Muscle of leg (tissue), 11 donors: Measurements from ENCODE around the gene POU4F2. TPM values are rescaled to one million over a fixed set of nuclear protein-coding genes. Genes with fewer than 3 reads are reported as not detected.
A peak's percentile ranks its signal among the peaks of the same experiment; 100 is the strongest.

Experiments
- DNase-seq: peaks from one replicate; pipeline ENCODE4 v3.0.0; 2013
- H3K27ac ChIP-seq: one replicate; pipeline ENCODE4 v1.5.1; 2013; ENCODE audit warnings: mild to moderate bottlenecking, low read length, control low read depth
- H3K27me3 ChIP-seq: one replicate; pipeline ENCODE4 v1.6.1; 2013; ENCODE audit warnings: low read length; ENCODE audit not compliant: control insufficient read depth, insufficient read depth
- H3K36me3 ChIP-seq: one replicate; pipeline ENCODE4 v1.6.1; 2013; ENCODE audit warnings: low read length; ENCODE audit not compliant: control insufficient read depth, insufficient read depth
- H3K4me1 ChIP-seq: one replicate; pipeline ENCODE4 v1.6.1; 2013; ENCODE audit warnings: low read length; ENCODE audit not compliant: control insufficient read depth, insufficient read depth
- H3K4me3 ChIP-seq: one replicate; pipeline ENCODE4 v1.5.1; 2013; ENCODE audit warnings: low read length, control low read depth
- H3K9me3 ChIP-seq: replicated peaks from 2 replicates; pipeline ENCODE4 v1.6.1; 2013; ENCODE audit warnings: low read depth, low read length; ENCODE audit not compliant: control insufficient read depth
- WGBS: methylation state at CpG from one replicate; pipeline ENCODE4 v1.1.5; 2013; ENCODE audit warnings: missing lambda C conversion rate; ENCODE audit not compliant: insufficient coverage; 5-methylcytosine and 5-hydroxymethylcytosine counted together
- polyA plus RNA-seq, 8 donors: library from polyadenylated mRNA; unstranded; fragments of 120-200 nt; gene quantifications; one replicate each; pipeline versions ENCODE4 v1.2.1 to v1.2.3, GENCODE V29; 2013; ENCODE audit warnings: inconsistent platforms in 1 of 8, low replicate concordance in 1 of 8; ENCODE audit not compliant: insufficient read length in 8 of 8, insufficient read depth in 1 of 8
- total RNA-seq: library from RNA; stranded (reverse); fragments of 120-200 nt; gene quantifications from one replicate; pipeline ENCODE4 v1.2.4, GENCODE V29; 2013

The POU4F2 gene
- total and polyA plus RNA-seq, 9 donors, result not detected

DNA sequence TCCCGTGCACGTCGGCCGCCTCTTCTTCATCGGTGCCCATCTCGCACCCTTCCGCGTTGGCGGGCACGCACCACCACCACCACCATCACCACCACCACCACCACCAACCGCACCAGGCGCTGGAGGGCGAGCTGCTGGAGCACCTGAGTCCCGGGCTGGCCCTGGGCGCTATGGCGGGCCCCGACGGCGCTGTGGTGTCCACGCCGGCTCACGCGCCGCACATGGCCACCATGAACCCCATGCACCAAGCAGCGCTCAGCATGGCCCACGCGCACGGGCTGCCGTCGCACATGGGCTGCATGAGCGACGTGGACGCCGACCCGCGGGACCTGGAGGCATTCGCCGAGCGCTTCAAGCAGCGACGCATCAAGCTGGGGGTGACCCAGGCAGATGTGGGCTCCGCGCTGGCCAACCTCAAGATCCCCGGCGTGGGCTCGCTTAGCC lies 1.4 kb downstream of the POU4F2 start:
- H3K27me3 ChIP-seq, result peaks cover 52% of the 10 kb centered on the region
- 2% methylated on average over 45 of the region's 46 CpGs for WGBS
- no peak for DNase-seq

DNA sequence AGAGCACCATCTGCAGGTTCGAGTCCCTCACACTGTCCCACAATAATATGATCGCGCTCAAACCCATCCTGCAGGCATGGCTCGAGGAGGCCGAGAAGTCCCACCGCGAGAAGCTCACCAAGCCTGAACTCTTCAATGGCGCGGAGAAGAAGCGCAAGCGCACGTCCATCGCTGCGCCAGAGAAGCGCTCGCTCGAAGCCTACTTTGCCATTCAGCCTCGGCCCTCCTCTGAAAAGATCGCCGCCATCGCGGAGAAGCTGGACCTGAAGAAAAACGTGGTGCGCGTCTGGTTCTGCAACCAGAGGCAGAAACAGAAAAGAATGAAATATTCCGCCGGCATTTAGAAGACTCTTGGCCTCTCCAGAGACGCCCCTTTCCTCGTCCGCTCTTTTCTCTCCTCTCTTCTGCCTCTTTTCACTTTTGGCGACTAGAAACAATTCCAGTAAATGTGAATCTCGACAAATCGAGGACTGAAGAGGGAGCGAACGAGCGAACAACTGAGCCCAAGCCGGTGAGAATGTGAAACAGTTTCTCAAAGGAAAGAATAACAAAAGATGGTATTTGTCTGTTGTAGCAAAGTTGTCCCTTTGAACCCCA lies 1.9 kb downstream of the POU4F2 start:
- WGBS, result under 1% methylated on average over 35 of the region's 37 CpGs
- Histone ChIP-seq H3K36me3 (no peaks in the 10 kb centered on the region), H3K4me3 (no peak overlapping the region), H3K9me3 (no peaks in the 10 kb centered on the region), H3K27me3 (peaks cover 52% of the 10 kb centered on the region), H3K27ac (no peak overlapping the region), H3K4me1 (peaks cover 17% of the 10 kb centered on the region)
- DNase-seq, result no peak

More for the DNA sequence above, 1.4 kb downstream of the POU4F2 start:
- no peak overlapping the region for H3K4me3 ChIP-seq
- H3K36me3 ChIP-seq, result no peaks in the 10 kb centered on the region
- peaks cover 17% of the 10 kb centered on the region for H3K4me1 ChIP-seq
- no peak overlapping the region for H3K27ac ChIP-seq
- H3K9me3 ChIP-seq, result no peaks in the 10 kb centered on the region

DNA sequence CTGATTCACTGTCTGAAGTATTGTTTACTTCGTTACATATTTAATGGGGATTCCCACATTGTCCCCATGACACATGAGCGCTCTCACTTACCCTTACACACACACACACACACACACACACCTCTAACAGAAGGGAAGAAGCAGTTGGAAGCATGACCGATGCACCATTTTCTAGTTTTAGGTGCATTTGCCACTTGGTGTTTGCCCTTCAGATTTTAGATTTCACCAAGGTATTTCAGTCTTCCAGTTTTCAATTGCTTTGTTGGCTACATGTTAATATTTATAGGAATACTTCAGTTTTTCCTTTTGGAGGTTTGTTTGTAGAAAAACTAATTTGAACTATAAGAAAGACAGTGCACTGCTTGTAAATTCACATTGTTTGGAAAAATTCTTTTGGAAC lies 3.1 kb downstream of the POU4F2 start:
- no peak overlapping the region for H3K27ac ChIP-seq
- H3K4me3 ChIP-seq, result no peak overlapping the region
- no peaks in the 10 kb centered on the region for H3K9me3 ChIP-seq
- H3K36me3 ChIP-seq, result no peaks in the 10 kb centered on the region
- DNase-seq, result no peak
- H3K4me1 ChIP-seq, result peaks cover 17% of the 10 kb centered on the region
- H3K27me3 ChIP-seq, result peaks cover 60% of the 10 kb centered on the region
- WGBS, result no CpG with 5 or more reads among the region's 3 CpGs

DNA sequence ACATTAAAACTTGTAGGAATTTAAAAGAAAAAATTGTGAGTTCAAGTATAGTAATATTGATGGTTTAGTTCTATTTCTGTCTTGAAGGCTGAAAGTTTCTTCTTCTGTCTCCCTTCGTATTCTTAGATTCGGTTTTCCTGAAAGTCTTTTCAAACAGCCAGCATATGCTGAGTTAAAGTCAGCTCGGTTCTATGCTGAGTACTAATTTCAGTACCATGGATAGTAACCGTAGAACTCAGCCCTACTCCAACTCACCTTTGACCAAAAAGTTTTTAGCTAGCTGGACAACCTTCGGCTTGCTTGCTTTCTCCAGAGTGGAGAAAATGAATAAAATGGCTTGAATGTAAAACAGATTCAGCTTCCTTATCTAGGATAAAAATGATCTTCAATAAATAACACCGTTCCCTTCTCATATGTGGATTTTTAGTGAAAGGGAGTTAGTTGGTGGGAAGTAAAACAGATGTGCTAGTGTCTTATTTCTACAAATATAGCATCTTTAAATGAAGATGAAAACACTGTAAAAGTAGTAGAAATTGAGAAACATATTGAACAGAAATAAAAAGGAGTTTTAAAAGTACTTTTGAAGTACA lies 5.2 kb downstream of the POU4F2 start:
- peak; percentile 28 for DNase-seq
- no peak overlapping the region for H3K27ac ChIP-seq
- H3K9me3 ChIP-seq, result no peaks in the 10 kb centered on the region
- H3K36me3 ChIP-seq, result no peaks in the 10 kb centered on the region
- no peak overlapping the region for H3K4me3 ChIP-seq
- H3K4me1 ChIP-seq, result peaks cover 5% of the 10 kb centered on the region
- WGBS, result no CpG with 5 or more reads among the region's 6 CpGs
- H3K27me3 ChIP-seq, result peaks cover 57% of the 10 kb centered on the region

DNA sequence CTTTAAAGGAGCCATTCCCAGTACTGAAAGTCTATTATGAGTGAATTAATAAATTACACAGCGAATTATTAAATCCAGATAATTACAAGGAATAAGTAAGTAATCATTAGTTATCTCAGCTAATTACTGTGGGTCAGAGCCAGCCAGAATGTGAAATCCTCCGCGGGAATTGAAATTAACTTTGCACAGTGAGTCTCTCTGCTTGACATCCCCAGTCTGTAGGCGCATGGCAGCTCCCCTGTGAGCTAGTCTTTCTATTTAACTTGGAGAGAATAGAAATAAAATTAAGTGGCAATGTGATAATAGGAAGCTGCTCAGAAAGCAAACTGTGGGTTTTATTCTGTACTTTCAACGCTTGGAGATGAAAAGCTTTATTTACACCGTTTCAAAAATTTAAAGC lies 7.2 kb downstream of the POU4F2 start:
- no peaks in the 10 kb centered on the region for H3K4me1 ChIP-seq
- no peaks in the 10 kb centered on the region for H3K36me3 ChIP-seq
- DNase-seq, result no peak
- 0% methylated on average over 3 of the region's 6 CpGs for WGBS
- H3K4me3 ChIP-seq, result no peak overlapping the region
- H3K9me3 ChIP-seq, result no peaks in the 10 kb centered on the region
- no peak overlapping the region for H3K27ac ChIP-seq
- peaks cover 56% of the 10 kb centered on the region for H3K27me3 ChIP-seq

DNA sequence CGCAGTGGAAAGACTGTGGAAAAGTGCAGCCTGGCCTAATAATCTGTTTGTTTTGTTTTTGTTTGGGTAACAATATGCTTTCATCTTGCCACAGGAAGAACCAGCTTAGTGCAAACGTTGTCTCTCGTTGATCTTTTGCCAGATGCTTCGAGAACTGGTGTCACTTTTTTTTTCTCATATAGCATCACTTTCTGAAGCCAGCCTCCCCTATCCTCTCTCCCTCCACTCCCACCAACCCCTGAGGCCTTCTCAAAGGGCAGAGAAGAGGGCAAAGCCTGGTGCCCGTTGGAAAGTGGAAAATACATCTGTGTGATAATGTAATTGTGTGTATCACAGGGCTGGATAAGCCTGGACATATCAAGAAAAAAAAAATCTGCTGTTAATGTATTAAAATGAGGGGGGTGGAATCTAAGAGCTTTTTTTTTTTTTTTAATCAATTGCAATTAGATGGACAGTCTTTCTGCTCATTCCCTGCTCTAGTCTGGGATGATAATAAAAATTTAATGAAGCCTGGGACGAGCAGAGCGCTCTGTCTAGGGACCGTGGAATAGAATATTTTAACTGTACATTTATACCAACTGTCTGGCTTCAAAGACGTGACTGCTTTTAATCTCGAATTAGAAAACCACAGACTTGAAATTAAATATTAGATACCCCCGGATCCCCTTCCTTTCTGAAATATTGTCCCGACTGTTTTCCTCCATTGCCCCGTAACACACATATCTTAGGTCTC lies 8.1 kb downstream of the POU4F2 start:
- Histone ChIP-seq H3K4me1 (no peaks in the 10 kb centered on the region), H3K36me3 (no peaks in the 10 kb centered on the region), H3K4me3 (no peak overlapping the region), H3K27ac (no peak overlapping the region), H3K9me3 (no peaks in the 10 kb centered on the region), H3K27me3 (peaks cover 57% of the 10 kb centered on the region)
- 5% methylated on average over 4 of the region's 13 CpGs for WGBS
- no peak for DNase-seq

DNA sequence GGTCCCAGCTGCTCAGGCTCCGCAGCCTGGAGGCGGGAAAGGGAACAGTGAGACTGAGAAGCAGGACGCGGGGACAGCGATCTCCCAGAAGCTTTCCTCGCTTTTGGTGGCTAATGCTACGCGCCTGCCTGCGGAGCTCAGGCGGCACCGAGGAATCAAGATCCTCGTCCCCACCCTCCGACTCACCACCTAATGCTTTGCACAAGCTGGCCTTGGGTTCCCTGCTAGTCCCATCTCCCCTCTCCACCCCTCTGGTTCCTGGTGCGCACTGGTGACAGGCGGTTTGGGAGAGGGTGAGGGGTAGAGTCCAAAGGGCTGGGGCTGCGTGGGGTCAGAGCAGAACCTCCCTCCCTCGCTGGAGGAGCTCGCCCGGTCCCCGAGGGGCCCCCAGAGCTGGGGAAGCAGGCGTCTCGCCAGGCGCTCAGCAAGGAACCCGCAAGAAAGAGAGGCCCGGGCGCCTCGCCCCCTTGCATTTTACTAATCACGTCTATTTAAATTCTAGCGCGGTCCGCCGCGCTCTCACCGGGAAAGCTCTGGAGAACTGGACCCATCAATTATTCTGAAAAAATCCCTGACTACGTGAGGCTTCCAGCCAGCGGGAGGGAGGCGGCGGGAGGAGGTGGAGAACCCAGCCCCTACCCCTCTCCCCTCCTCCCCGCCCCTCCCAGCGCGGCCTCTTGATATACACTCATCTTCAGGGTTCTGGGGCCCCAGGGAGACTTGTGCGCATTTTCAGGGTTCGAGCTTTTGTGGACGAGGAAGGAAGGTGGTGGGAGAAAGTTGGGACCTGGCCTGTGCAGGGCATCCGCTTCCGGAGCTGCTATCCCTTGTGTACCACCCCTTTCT lies 9.1 kb downstream of the POU4F2 start:
- WGBS, result 0% methylated on average over 17 of the region's 46 CpGs
- H3K36me3 ChIP-seq, result no peaks in the 10 kb centered on the region
- H3K9me3 ChIP-seq, result no peaks in the 10 kb centered on the region
- no peak overlapping the region for H3K27ac ChIP-seq
- no peak overlapping the region for H3K4me3 ChIP-seq
- H3K4me1 ChIP-seq, result no peaks in the 10 kb centered on the region
- peaks cover 61% of the 10 kb centered on the region for H3K27me3 ChIP-seq
- no peak for DNase-seq

DNA sequence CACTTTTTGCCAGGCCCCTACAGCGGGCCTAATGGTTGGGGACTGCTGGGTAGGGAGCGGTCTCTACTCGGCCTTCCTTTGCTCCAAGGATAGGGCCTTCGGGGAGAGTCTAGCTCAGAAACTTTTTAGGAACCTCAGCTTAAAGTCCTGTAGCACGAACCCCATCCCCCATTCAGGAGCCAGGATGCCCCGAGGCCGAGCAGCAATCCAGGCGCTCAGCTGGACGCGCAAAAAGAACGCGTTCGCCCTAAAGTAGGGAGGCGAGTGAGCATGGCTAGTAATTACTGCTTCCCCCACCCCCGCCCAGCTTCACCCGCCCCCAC lies 9.7 kb downstream of the POU4F2 start:
- H3K36me3 ChIP-seq, result no peaks in the 10 kb centered on the region
- H3K9me3 ChIP-seq, result no peaks in the 10 kb centered on the region
- no peak overlapping the region for H3K4me3 ChIP-seq
- 8% methylated on average over 5 of the region's 16 CpGs for WGBS
- H3K27ac ChIP-seq, result no peak overlapping the region
- H3K27me3 ChIP-seq, result peaks cover 66% of the 10 kb centered on the region
- no peaks in the 10 kb centered on the region for H3K4me1 ChIP-seq
- no peak for DNase-seq

DNA sequence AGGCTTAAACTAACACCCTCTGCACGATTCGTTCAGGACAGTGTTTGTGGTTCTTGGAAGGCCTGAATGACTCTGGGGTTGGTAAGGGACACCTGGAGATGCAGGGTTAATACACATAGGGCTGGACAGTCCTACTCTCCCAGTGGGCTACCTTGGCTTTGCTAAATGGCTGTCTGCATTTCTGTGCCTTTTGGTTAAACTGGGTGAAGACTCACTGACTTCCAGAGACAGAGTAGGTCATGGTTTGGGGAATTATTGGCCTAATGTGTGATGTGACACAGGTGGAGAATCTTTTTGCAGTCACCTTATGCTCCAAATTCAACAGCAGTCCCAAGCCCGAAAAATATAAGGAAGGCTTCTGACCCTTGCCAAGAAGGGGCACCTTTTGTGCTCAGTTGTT lies 10.5 kb downstream of the POU4F2 start:
- whole genome bisulfite sequencing, result 0% methylated on average over 1 of the region's 3 CpGs

DNA sequence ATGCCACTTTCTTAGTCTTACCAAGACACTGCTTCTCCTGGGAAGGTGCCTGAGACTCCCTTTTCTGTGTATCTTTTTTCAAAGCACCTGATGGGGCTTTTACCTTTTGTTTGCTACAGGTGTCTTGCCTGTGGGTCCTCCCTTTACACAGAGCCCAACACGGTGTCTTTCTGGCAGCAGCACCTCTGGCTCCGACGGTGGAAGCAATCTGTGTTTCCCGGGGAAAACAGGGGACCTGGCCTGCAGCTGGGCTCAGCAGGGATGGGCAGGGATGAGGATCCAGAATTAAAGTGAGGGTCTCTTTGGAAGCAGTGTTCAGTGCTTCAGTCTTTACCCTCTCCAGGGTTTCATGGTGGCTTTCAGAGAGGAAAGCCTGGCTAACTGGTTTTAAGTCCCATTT lies 11.3 kb downstream of the POU4F2 start:
- no peak for DNase-seq
- peaks cover 2% of the 10 kb centered on the region for H3K4me1 ChIP-seq
- no CpG with 5 or more reads among the region's 4 CpGs for WGBS
- no peaks in the 10 kb centered on the region for H3K36me3 ChIP-seq
- H3K9me3 ChIP-seq, result no peaks in the 10 kb centered on the region
- H3K27ac ChIP-seq, result no peak overlapping the region
- H3K4me3 ChIP-seq, result no peak overlapping the region
- H3K27me3 ChIP-seq, result peaks cover 69% of the 10 kb centered on the region

More for the DNA sequence above, 10.5 kb downstream of the POU4F2 start:
- no peaks in the 10 kb centered on the region for H3K9me3 ChIP-seq
- DNase-seq, result no peak
- no peak overlapping the region for H3K4me3 ChIP-seq
- H3K4me1 ChIP-seq, result no peaks in the 10 kb centered on the region
- H3K27me3 ChIP-seq, result peaks cover 64% of the 10 kb centered on the region
- H3K36me3 ChIP-seq, result no peaks in the 10 kb centered on the region
- H3K27ac ChIP-seq, result no peak overlapping the region
